Activated CD4-positive, alpha-beta T cell treated with anti-CD3 and anti-CD28 coated beads for 36 hours (primary cell): Measurements from ENCODE around the gene CMBL. TPM values are rescaled to one million over a fixed set of nuclear protein-coding genes. Genes with fewer than 3 reads are reported as not detected.

Experiments
- ATAC-seq: fragments of 200-7000 bp; cut with Tn5 transposase; one replicate; pipeline ENCODE4 v1.10.0; 2021; ENCODE audit warnings: mild to moderate bottlenecking, moderate library complexity
- CTCF ChIA-PET: fragments of 350-600 bp; sonication (Branson Sonifier 250); formaldehyde crosslinking; loops from one replicate; lab custom pipeline; 2021; ENCODE audit warnings: antibody characterized with exemption; lab: Charles Lee
- POLR2A ChIA-PET: fragments of 350-600 bp; sonication (Branson Sonifier 250); formaldehyde crosslinking; loops from one replicate; lab custom pipeline; 2021; ENCODE audit warnings: antibody characterized with exemption, inconsistent platforms; lab: Charles Lee
- DNase-seq: peaks from one replicate; pipeline ENCODE4 v3.0.0-alpha.2; 2020
- H3K27ac Mint-ChIP-seq: one replicate; pipeline ENCODE4 v1.8.0; 2021; ENCODE audit warnings: mixed read lengths
- H3K27me3 Mint-ChIP-seq: one replicate; pipeline ENCODE4 v1.8.0; 2021; ENCODE audit warnings: mixed read lengths
- H3K36me3 Mint-ChIP-seq: one replicate; pipeline ENCODE4 v1.8.0; 2021; ENCODE audit warnings: low read depth, mixed read lengths
- H3K4me1 Mint-ChIP-seq: one replicate; pipeline ENCODE4 v1.8.0; 2021; ENCODE audit warnings: mixed read lengths
- H3K4me3 Mint-ChIP-seq: one replicate; pipeline ENCODE4 v1.8.0; 2021; ENCODE audit warnings: mild to moderate bottlenecking, moderate library complexity, mixed read lengths
- H3K9me3 Mint-ChIP-seq: one replicate; pipeline ENCODE4 v1.8.0; 2021; ENCODE audit warnings: low read depth, mixed read lengths
- intact Hi-C, 2 experiments: fragments of 100-400 bp; cut with DNase I in 1 of 2; cut with micrococcal nuclease in 1 of 2; formaldehyde crosslinking; loops; one replicate each; pipeline versions ENCODE4 v1.14.2 to v1.15.1; 2022 to 2024; cut with DNase I, micrococcal nuclease
- total RNA-seq, 2 experiments: library from RNA; stranded (reverse); gene quantifications; one replicate each; pipeline ENCODE4 v1.2.3, GENCODE V29; 2021

Gene CMBL
- total RNA-seq: under 1 TPM; 0.46 to 0.66 TPM

GRCh38 chr5:10307206-10308148 lies at the start of gene CMBL:
TSS of gene CMBL (minus strand) at chr5:10307902. CDS start at chr5:10290762, 17,140 bp downstream.
- no peak within 1 kb of the TSS for H3K27ac Mint-ChIP-seq
- POLR2A ChIA-PET: no interaction called here
- CTCF ChIA-PET: interaction anchor here (0.8 kb wide), 1 partner anchor 24 kb away, joined by 3 read pairs; no protein-coding TSS in a partner anchor
- peaks cover 27% of the 10 kb centered on the region for H3K27me3 Mint-ChIP-seq
- no peaks in the 10 kb centered on the region for H3K36me3 Mint-ChIP-seq
- peak within 1 kb of the TSS; percentile 70 for H3K4me3 Mint-ChIP-seq
- DNase-seq: peak; percentile 43
- peak; percentile 63 for ATAC-seq
- intact Hi-C loops: no loop called here
- peaks cover 16% of the 10 kb centered on the region for H3K4me1 Mint-ChIP-seq
- no peaks in the 10 kb centered on the region for H3K9me3 Mint-ChIP-seq

GRCh38 chr5:10355071-10355889 lies 47.6 kb upstream of the CMBL start:
- H3K36me3 Mint-ChIP-seq: peaks cover 10% of the 10 kb centered on the region
- no peaks in the 10 kb centered on the region for H3K27me3 Mint-ChIP-seq
- intact Hi-C loops: loop anchor here (1.0 to 10.0 kb wide), 5 partner anchors 64 to 280 kb away; partner anchors contain the start of gene ANKRD33B (in 1 of the 2)
- peak; percentile 30 for ATAC-seq
- peak overlapping the region; percentile 99 for H3K27ac Mint-ChIP-seq
- CTCF ChIA-PET: interaction anchor here (0.7 kb wide), 1 partner anchor 71 kb away, joined by 3 read pairs; no protein-coding TSS in a partner anchor
- DNase-seq: peak; percentile 51
- POLR2A ChIA-PET: interaction anchor here (0.6 to 1.4 kb wide), 4 partner anchors 9 to 105 kb away, joined by 3 to 7 read pairs (median 6); partner anchors contain the start of genes ATPSCKMT and CCT5
- peak overlapping the region; percentile 97 for H3K4me3 Mint-ChIP-seq
- H3K4me1 Mint-ChIP-seq: peaks cover 50% of the 10 kb centered on the region
- H3K9me3 Mint-ChIP-seq: no peaks in the 10 kb centered on the region

GRCh38 chr5:10354048-10354872 lies 46.6 kb upstream of the CMBL start:
- intact Hi-C loops: loop anchor here (10.0 kb wide), 3 partner anchors 211 to 281 kb away; partner anchors contain the start of gene ANKRD33B (in 1 of the 2)
- H3K4me1 Mint-ChIP-seq: peaks cover 43% of the 10 kb centered on the region
- POLR2A ChIA-PET: interaction anchor here (0.6 to 1.9 kb wide), 10 partner anchors 10 to 181 kb away, joined by 3 to 11 read pairs (median 5); partner anchors contain the start of genes ATPSCKMT and CCT5
- H3K27ac Mint-ChIP-seq: peak overlapping the region; percentile 99
- no peaks in the 10 kb centered on the region for H3K27me3 Mint-ChIP-seq
- ATAC-seq: peak; percentile 3
- CTCF ChIA-PET: interaction anchor here (1.1 to 1.5 kb wide), 2 partner anchors 8 to 17 kb away, joined by 3 to 4 read pairs; no protein-coding TSS in a partner anchor
- peaks cover 9% of the 10 kb centered on the region for H3K36me3 Mint-ChIP-seq
- peak overlapping the region; percentile 97 for H3K4me3 Mint-ChIP-seq
- H3K9me3 Mint-ChIP-seq: no peaks in the 10 kb centered on the region
- peak; percentile 75 for DNase-seq

- Mint-ChIP-seq H3K36me3 (peaks cover 9% of the 10 kb centered on the region), H3K4me3 (peak within 1 kb of the TSS; percentile 97), H3K4me1 (peaks cover 39% of the 10 kb centered on the region), H3K27me3 (no peaks in the 10 kb centered on the region), H3K9me3 (no peaks in the 10 kb centered on the region), H3K27ac (peak within 1 kb of the TSS; percentile 99)
- CTCF ChIA-PET: interaction anchor here (1.1 to 1.5 kb wide), 3 partner anchors 9 to 71 kb away, joined by 3 to 4 read pairs (median 4); no protein-coding TSS in a partner anchor
- intact Hi-C loops: loop anchor here (1.0 to 10.0 kb wide), 9 partner anchors 69 to 408 kb away; partner anchors contain the start of genes ANKRD33B (in 2 of the 2), CCT5 (in 2 of the 2) and DAP (in 1 of the 2)
- ATAC-seq (peak; percentile 81), DNase-seq (peak; percentile 98)
- POLR2A ChIA-PET: interaction anchor here (0.5 to 1.9 kb wide), 8 partner anchors 11 to 331 kb away, joined by 3 to 11 read pairs (median 4); partner anchors contain the start of genes ATPSCKMT and CCT5
These were observed 45.7 kb upstream of the CMBL start, which contains the start of gene MARCHF6 for GRCh38 chr5:10353241-10354047. TSS of gene MARCHF6 (plus strand) at chr5:10353695. CDS start at chr5:10353899, 204 bp downstream.

- H3K36me3 Mint-ChIP-seq: peaks cover 5% of the 10 kb centered on the region
- H3K27ac Mint-ChIP-seq: peak overlapping the region; percentile 98
- peaks cover 33% of the 10 kb centered on the region for H3K4me1 Mint-ChIP-seq
- DNase-seq (peak; percentile 63), ATAC-seq (peak; percentile 17)
- POLR2A ChIA-PET: interaction anchor here (0.5 to 1.9 kb wide), 6 partner anchors 12 to 332 kb away, joined by 3 to 11 read pairs (median 4); partner anchors contain the start of genes ATPSCKMT and CCT5
- no peaks in the 10 kb centered on the region for H3K27me3 Mint-ChIP-seq
- H3K9me3 Mint-ChIP-seq: no peaks in the 10 kb centered on the region
- CTCF ChIA-PET: interaction anchor here (1.1 to 1.5 kb wide), 3 partner anchors 10 to 72 kb away, joined by 3 to 4 read pairs (median 4); no protein-coding TSS in a partner anchor
- intact Hi-C loops: loop anchor here (1.0 to 10.0 kb wide), 9 partner anchors 68 to 409 kb away; partner anchors contain the start of genes ANKRD33B (in 2 of the 2), CCT5 (in 2 of the 2) and DAP (in 1 of the 2)
- H3K4me3 Mint-ChIP-seq: peak overlapping the region; percentile 97
These were observed 44.9 kb upstream of the CMBL start for GRCh38 chr5:10352430-10353240.

- H3K4me3 Mint-ChIP-seq: peak overlapping the region; percentile 97
- no peaks in the 10 kb centered on the region for H3K9me3 Mint-ChIP-seq
- peaks cover 5% of the 10 kb centered on the region for H3K36me3 Mint-ChIP-seq
- peak overlapping the region; percentile 74 for H3K27ac Mint-ChIP-seq
- H3K4me1 Mint-ChIP-seq: peaks cover 26% of the 10 kb centered on the region
- no peak for ATAC-seq
- POLR2A ChIA-PET: no interaction called here
- H3K27me3 Mint-ChIP-seq: no peaks in the 10 kb centered on the region
- no peak for DNase-seq
- CTCF ChIA-PET: no interaction called here
- intact Hi-C loops: loop anchor here (2.0 to 10.0 kb wide), 6 partner anchors 67 to 283 kb away; partner anchors contain the start of genes ANKRD33B (in 2 of the 2) and CCT5 (in 1 of the 2)
These were observed 44.2 kb upstream of the CMBL start for GRCh38 chr5:10351919-10352318.

- peaks cover 22% of the 10 kb centered on the region for H3K4me1 Mint-ChIP-seq
- POLR2A ChIA-PET: no interaction called here
- H3K27ac Mint-ChIP-seq: no peak overlapping the region
- no peaks in the 10 kb centered on the region for H3K9me3 Mint-ChIP-seq
- CTCF ChIA-PET: interaction anchor here (1.2 kb wide), 1 partner anchor 67 kb away, joined by 3 read pairs; no protein-coding TSS in a partner anchor
- no peaks in the 10 kb centered on the region for H3K27me3 Mint-ChIP-seq
- DNase-seq (no peak), ATAC-seq (peak; percentile 16)
- H3K4me3 Mint-ChIP-seq: peak overlapping the region; percentile 97
- intact Hi-C loops: loop anchor here (10.0 kb wide), 3 partner anchors 213 to 283 kb away; partner anchors contain the start of gene ANKRD33B (in 1 of the 2)
- peaks cover 3% of the 10 kb centered on the region for H3K36me3 Mint-ChIP-seq
These were observed 43.6 kb upstream of the CMBL start for GRCh38 chr5:10351199-10351905.

- intact Hi-C loops: no loop called here
- no peak for ATAC-seq
These were observed 40.6 kb upstream of the CMBL start for GRCh38 chr5:10348258-10348657.

More at GRCh38 chr5:10348258-10348657, 40.6 kb upstream of the CMBL start:
- POLR2A ChIA-PET: no interaction called here
- Mint-ChIP-seq H3K27me3 (no peaks in the 10 kb centered on the region), H3K4me3 (no peak overlapping the region), H3K4me1 (peaks cover 14% of the 10 kb centered on the region), H3K36me3 (no peaks in the 10 kb centered on the region), H3K9me3 (no peaks in the 10 kb centered on the region), H3K27ac (no peak overlapping the region)
- DNase-seq: no peak
- CTCF ChIA-PET: no interaction called here
